Astrocyte (in vitro differentiated cells and primary cell): ENCODE data around the gene FAF1. TPM values are rescaled to one million over a fixed set of nuclear protein-coding genes. Genes with fewer than 3 reads are reported as not detected.

Experiments
- DNase-seq: peaks from one replicate; pipeline ENCODE4 v3.0.0-alpha.2; 2010; ENCODE audit warnings: low read depth
- FAIRE-seq: peaks from 2 replicates; lab custom pipeline; 2011; peaks lifted over from hg19 to GRCh38; lab: Jason Lieb, UNC
- H2AFZ ChIP-seq: 2 replicates; pipeline ENCODE4 v1.6.0; 2012; ENCODE audit warnings: low read depth, low read length, inconsistent platforms
- H3K27ac ChIP-seq: 2 replicates; pipeline ENCODE4 v1.5.1; 2011; ENCODE audit warnings: low read depth, low read length, inconsistent platforms
- H3K27me3 ChIP-seq: 2 replicates; pipeline ENCODE4 v1.6.0; 2011; ENCODE audit warnings: low read length, inconsistent platforms; ENCODE audit not compliant: insufficient read depth
- H3K36me3 ChIP-seq: 2 replicates; pipeline ENCODE4 v1.5.1; 2011; ENCODE audit warnings: low read length, inconsistent platforms; ENCODE audit not compliant: insufficient read depth
- H3K4me1 ChIP-seq: 2 replicates; pipeline ENCODE4 v1.5.1; 2011; ENCODE audit warnings: low read length, inconsistent platforms; ENCODE audit not compliant: insufficient read depth
- H3K4me2 ChIP-seq: 2 replicates; pipeline ENCODE4 v1.6.0; 2012; ENCODE audit warnings: low read length, inconsistent platforms
- H3K4me3 ChIP-seq: 2 replicates; pipeline ENCODE4 v1.5.1; 2011; ENCODE audit warnings: low read depth, mild to moderate bottlenecking, low read length, inconsistent platforms; ENCODE audit not compliant: insufficient read depth
- H3K79me2 ChIP-seq: 2 replicates; pipeline ENCODE4 v1.6.0; 2012; ENCODE audit warnings: mild to moderate bottlenecking, low read length, inconsistent platforms; ENCODE audit not compliant: insufficient read depth
- H3K9ac ChIP-seq: 2 replicates; pipeline ENCODE4 v1.6.0; 2012; ENCODE audit warnings: mild to moderate bottlenecking, low read length, inconsistent platforms
- H3K9me3 ChIP-seq: 2 replicates; pipeline ENCODE4 v1.5.1; 2012; ENCODE audit warnings: low read depth, mild to moderate bottlenecking, low read length, inconsistent platforms; ENCODE audit not compliant: insufficient read depth
- H4K20me1 ChIP-seq: 2 replicates; pipeline ENCODE4 v1.6.0; 2012; ENCODE audit warnings: low read length, inconsistent platforms; ENCODE audit not compliant: insufficient read depth
- H3K27ac Mint-ChIP-seq: one replicate; pipeline ENCODE4 v1.8.0; 2021; ENCODE audit warnings: mild to moderate bottlenecking, mixed read lengths; ENCODE audit not compliant: unreplicated experiment
- H3K27me3 Mint-ChIP-seq: one replicate; pipeline ENCODE4 v1.8.0; 2021; ENCODE audit warnings: low read depth, mixed read lengths; ENCODE audit not compliant: unreplicated experiment
- H3K36me3 Mint-ChIP-seq: one replicate; pipeline ENCODE4 v1.8.0; 2021; ENCODE audit warnings: low read depth, mixed read lengths; ENCODE audit not compliant: unreplicated experiment
- H3K4me1 Mint-ChIP-seq: one replicate; pipeline ENCODE4 v1.8.0; 2021; ENCODE audit warnings: low read depth, mixed read lengths; ENCODE audit not compliant: unreplicated experiment
- H3K4me3 Mint-ChIP-seq: one replicate; pipeline ENCODE4 v1.8.0; 2021; ENCODE audit warnings: mild to moderate bottlenecking, moderate library complexity, mixed read lengths; ENCODE audit not compliant: unreplicated experiment
- H3K9me3 Mint-ChIP-seq: one replicate; pipeline ENCODE4 v1.8.0; 2021; ENCODE audit warnings: mild to moderate bottlenecking, mixed read lengths; ENCODE audit not compliant: unreplicated experiment
- CTCF ChIP-seq: IDR thresholded peaks from 2 replicates; pipeline ENCODE4 v1.5.1; 2011; ENCODE audit warnings: low read depth, mild to moderate bottlenecking, inconsistent platforms, low read length, moderate library complexity; ENCODE audit not compliant: insufficient read depth
- EZH2 ChIP-seq: IDR thresholded peaks from 2 replicates; pipeline ENCODE4 v1.6.1; 2012; ENCODE audit warnings: mild to moderate bottlenecking, low read length, inconsistent platforms; ENCODE audit not compliant: insufficient read depth
- total RNA-seq: library from RNA; stranded (reverse); gene quantifications from 2 replicates; pipeline ENCODE4 v1.2.1, GENCODE V29; 2021

The FAF1 gene
- total RNA-seq, 1 donor from 2014 or later: 35.4 TPM

GRCh38 chr1:50566405-50566804, 393.7 kb downstream of the FAF1 start:
- H3K36me3 Mint-ChIP-seq: no peaks in the 10 kb centered on the region
- H3K4me1 ChIP-seq: peaks cover 9% of the 10 kb centered on the region
- no peaks in the 10 kb centered on the region for H4K20me1 ChIP-seq
- no peak overlapping the region for H3K27ac ChIP-seq
- H3K4me3 Mint-ChIP-seq: no peak overlapping the region
- H3K79me2 ChIP-seq: no peaks in the 10 kb centered on the region
- H3K27me3 Mint-ChIP-seq: no peaks in the 10 kb centered on the region
- TF ChIP-seq CTCF: no peak
- no peak for TF ChIP-seq EZH2
- H3K4me2 ChIP-seq: no peak overlapping the region
- FAIRE-seq: no peak
- no peaks in the 10 kb centered on the region for H3K9me3 ChIP-seq
- no peak overlapping the region for H3K4me3 ChIP-seq
- H3K9ac ChIP-seq: no peak overlapping the region
- no peak for DNase-seq
- H2AFZ ChIP-seq: no peak overlapping the region
- H3K36me3 ChIP-seq: peaks cover 5% of the 10 kb centered on the region
- H3K27ac Mint-ChIP-seq: no peak overlapping the region
- no peaks in the 10 kb centered on the region for H3K9me3 Mint-ChIP-seq
- H3K27me3 ChIP-seq: no peaks in the 10 kb centered on the region
- peaks cover 2% of the 10 kb centered on the region for H3K4me1 Mint-ChIP-seq

GRCh38 chr1:50564417-50564816, 395.6 kb downstream of the FAF1 start:
- TF ChIP-seq EZH2: no peak
- no peak for TF ChIP-seq CTCF
- H3K9me3 ChIP-seq: no peaks in the 10 kb centered on the region
- no peak for FAIRE-seq
- no peak overlapping the region for H2AFZ ChIP-seq
- no peaks in the 10 kb centered on the region for H3K79me2 ChIP-seq
- Mint-ChIP-seq H3K36me3 (peaks cover 3% of the 10 kb centered on the region), H3K4me1 (no peaks in the 10 kb centered on the region), H3K4me3 (no peak overlapping the region), H3K9me3 (no peaks in the 10 kb centered on the region), H3K27ac (no peak overlapping the region), H3K27me3 (no peaks in the 10 kb centered on the region)
- no peak overlapping the region for H3K27ac ChIP-seq
- H3K36me3 ChIP-seq: peaks cover 5% of the 10 kb centered on the region
- H3K9ac ChIP-seq: no peak overlapping the region
- no peaks in the 10 kb centered on the region for H4K20me1 ChIP-seq
- no peak overlapping the region for H3K4me3 ChIP-seq
- no peak for DNase-seq
- H3K4me2 ChIP-seq: no peak overlapping the region
- H3K4me1 ChIP-seq: peaks cover 3% of the 10 kb centered on the region
- no peaks in the 10 kb centered on the region for H3K27me3 ChIP-seq

DNA sequence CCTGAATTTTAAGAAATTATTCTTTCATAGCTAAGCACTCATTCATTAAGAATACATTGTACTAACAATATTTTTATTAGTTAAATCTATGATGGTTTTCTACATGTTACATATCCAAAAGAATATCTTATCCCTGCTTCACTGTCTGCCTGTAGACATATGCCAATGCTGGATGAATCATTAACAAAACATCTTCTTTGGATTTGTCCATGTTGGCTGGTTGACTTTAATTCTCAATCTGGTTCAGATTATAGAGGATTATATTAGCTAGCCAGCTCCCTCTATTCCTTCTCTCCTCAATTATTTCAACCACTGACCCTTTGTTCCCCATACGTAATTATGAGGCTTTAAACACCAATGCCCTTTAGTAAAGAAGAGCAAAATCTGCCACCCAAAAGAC, 398.0 kb downstream of the FAF1 start:
- H3K4me1 ChIP-seq: no peaks in the 10 kb centered on the region
- no peaks in the 10 kb centered on the region for H3K79me2 ChIP-seq
- no peaks in the 10 kb centered on the region for H3K4me1 Mint-ChIP-seq
- no peaks in the 10 kb centered on the region for H3K9me3 Mint-ChIP-seq
- H3K36me3 Mint-ChIP-seq: peaks cover 3% of the 10 kb centered on the region
- FAIRE-seq (no peak), DNase-seq (no peak)
- no peak overlapping the region for H3K27ac ChIP-seq
- no peaks in the 10 kb centered on the region for H3K27me3 ChIP-seq
- H3K4me3 Mint-ChIP-seq: no peak overlapping the region
- H3K9ac ChIP-seq: no peak overlapping the region
- peaks cover 5% of the 10 kb centered on the region for H3K36me3 ChIP-seq
- H2AFZ ChIP-seq: no peak overlapping the region
- no peaks in the 10 kb centered on the region for H3K27me3 Mint-ChIP-seq
- TF ChIP-seq CTCF (no peak), EZH2 (no peak)
- H3K4me2 ChIP-seq: no peak overlapping the region
- no peaks in the 10 kb centered on the region for H4K20me1 ChIP-seq
- no peak overlapping the region for H3K4me3 ChIP-seq
- no peaks in the 10 kb centered on the region for H3K9me3 ChIP-seq
- H3K27ac Mint-ChIP-seq: no peak overlapping the region
